NCI-H2227 treated with DMSO at 0.1 percent for 48 hours (cell line): ENCODE measurements around the gene SLC16A7.

ENCODE experiments used
- DNase-seq: peaks from one replicate; lab custom pipeline; 2025; lab: John Stamatoyannopoulos, UW

SLC16A7 gene

DNA sequence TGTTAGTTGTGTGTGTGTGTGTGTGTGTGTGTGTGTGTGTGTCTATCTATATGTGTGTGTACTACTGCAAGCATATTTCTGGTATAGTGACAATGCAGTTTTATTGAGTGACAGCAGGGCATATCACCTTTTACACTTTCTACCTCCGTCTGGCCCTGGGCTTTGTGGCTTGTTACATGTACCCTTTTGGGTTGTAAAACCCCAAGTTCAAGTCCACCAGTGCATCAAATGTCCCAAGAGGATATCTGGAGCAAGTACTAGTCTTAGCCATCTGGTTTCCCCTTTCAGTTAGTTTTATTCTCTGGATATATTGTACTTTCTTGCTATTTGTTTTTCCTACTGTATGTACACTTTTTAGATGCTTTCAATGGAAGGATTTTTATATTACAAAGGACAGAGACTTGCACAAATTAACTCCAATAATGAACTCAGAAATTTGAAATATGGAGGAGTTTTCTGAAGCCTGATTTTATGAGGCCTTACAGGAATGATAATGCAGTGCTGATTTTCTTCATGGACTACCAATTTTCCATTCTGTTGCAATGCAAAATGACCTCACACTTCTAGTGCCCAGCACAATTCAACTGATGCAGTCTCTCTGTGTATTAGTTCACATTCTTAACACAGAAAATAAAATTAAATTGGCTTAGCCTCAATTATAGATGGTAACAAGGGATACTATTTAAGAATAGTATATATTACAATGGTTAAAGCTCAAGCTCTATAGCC lies 29.1 kb downstream of the SLC16A7 start:
- DNase-seq: no peak

DNA sequence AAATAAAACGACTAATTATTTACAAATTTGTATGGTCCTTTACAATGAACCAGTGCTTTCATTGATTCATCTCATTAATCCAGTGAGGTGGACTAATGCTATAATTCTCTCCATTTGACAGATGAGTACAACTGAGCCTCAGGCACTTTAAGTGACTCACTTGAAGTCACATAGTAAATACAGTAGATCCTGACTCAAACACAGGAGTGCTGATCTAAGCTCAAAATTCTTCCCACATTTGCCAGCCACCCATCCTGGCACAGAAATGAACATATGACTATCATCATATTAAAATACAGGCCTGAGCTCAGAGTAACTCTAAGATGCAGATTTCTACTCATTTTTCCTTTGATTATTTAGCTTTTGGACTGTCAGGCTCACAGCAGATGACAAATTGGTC lies 30.6 kb downstream of the SLC16A7 start:
- DNase-seq: no peak

DNA sequence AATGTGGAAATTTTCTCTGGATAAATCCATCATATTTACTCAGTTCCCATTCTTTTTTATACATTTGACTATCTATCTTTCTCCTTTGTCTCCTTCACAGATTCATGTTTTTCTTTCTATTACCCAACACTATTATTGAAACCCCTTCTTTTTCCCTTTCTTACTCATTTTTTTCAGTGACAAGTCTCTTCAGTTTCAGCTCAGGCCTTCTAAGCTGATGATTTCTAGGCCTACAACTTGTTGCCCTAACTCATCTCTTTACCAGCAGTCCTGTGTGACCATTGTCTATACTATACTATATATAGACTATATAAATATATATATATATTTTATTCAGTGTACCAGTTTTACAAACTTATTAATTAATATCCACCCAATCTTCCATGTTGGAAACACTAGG lies 31.8 kb downstream of the SLC16A7 start:
- no peak for DNase-seq

DNA sequence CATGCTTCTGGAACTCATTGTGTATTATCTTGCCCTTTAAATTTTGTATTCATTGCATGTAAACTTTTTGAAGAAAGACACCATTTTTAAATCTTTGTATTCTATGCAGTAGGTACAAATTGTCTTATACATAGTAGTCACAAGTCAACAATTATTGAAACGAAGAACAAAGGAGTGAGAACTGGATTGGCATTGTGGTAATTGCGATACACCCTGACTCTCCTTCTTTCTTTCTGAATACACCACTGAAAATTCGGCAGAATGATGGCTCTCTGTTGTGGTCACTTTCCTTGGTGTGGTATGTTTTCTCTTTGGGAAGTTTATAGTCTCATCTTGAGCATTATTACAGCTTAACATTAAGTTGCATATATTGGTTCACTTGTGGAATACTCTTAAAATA lies 34.1 kb downstream of the SLC16A7 start:
- DNase-seq: no peak

DNA sequence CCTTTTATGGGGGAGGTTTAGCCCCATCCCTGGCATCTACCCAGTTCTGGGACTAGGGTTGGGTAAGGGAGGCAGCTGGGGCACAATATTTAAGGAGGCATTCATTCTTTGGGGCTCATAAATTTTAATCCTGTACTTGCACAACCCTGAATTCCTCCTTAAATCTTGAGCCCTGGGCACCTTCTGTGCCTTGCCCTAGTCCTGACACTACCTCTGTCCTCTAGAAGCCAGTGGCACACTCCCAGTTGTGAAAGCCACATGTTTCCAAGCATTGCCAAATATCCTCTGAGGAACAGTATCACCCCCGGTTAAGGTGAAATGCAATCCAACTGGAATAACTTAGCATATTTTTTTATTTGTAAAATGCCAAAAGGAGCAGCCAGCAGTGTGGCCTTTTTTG lies 36.6 kb downstream of the SLC16A7 start:
- no peak for DNase-seq

DNA sequence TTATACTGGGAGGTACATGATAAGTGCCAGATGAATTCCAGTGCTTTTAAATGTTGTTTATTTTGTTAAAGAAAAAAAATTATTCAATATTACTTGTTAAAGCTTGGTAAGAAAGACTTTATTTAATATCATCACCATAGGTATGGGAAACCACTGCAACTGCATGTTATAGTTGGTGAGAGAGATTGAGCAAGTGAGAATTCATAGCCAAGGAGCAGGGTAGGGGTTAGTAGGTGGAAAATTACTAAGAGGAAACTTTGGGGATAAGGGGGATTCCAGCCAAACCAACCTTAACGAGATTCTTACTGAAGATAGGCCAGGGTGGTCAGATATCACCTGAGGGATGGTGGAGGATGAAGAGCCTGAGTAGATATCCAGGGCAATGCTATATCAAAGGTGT lies 38.4 kb downstream of the SLC16A7 start:
- no peak for DNase-seq

DNA sequence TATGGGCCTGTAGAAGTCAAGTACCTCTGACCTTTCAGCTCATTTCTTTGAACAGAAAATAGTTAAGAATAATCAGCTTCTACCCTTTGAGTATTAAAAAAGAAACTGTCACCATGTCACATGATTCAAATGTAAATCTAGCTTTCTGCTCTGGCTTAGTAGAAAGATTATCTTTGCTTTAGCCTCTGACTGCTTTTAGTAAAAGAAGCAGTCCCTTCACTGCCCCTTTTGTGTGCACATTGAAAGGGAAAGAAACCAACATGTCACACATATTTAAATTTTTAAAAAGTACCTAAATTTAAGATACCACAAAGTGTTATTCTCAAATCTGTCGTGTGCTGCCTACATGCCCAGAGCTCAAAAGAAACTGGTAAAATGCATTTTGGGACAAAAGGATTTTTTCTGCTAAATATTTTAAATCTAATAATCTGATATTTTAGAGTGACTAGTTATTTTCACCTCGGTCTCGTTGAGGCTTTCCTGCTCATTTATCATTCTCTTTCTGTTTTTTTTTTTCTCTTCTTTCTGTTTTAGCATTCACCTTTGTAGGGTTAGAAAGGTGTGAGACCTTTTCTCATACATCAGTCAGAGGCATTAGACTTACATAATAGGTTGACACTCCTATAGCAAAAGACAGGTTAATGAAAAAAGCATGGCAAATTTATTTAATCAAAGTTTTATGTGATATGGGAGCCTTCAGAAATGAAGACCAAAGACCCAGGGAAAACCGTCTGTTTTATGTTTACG lies 41.3 kb downstream of the SLC16A7 start:
- no peak for DNase-seq

DNA sequence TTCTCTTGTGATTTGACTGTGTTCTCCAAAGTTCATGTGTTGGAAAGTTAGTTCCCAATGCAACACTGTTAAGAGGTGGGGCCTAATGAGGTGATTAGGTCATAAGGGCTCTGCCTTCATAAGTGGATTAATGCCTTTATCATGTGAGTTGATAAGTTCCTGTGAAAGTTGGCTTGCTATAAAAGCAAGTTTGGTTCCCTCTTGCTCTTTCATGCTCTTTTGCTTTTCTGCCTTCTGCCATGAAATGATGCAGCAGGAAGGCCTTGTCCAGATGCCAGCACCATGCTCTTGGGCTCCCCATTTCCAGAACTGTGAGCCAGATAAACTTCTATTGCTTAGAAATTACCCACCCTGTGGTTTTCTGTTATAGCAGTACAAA lies 41.9 kb downstream of the SLC16A7 start:
- no peak for DNase-seq

DNA sequence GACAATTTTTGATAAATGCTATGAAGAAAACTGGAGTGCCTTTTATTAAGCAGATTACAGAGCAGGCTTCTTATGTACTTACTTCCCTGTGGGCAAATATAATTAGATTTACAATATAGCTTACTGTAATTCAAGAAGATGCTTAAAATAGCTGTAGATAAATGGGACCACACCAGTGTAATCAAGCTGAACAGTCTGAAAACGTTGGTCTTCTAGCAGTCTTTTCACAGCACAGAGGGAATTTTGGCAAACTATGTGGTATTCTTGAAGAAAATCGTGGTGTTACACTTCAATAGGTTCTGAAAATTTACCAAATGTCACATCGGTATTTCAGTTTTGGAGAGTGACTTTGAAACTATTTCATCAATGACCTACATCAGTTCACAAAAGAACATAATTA lies 47.7 kb downstream of the SLC16A7 start:
- DNase-seq: no peak

DNA sequence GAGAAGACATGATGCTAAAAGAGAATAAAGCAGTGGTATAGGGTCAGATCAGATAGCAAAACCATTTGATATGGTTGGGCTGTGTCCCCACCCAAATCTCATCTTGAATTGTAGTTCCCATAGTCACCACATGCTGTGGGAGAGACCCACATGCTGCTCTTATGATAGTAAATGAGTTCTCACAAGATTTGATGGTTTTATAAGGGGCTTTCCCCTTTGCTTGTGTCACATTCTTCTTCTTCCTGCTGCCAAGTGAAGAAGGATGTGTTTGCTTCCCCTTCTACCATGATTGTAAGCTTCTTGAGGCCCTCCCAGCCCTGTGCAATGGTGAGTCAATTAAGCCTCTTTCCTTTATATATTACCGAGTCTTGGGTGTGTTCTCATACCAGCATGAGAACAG lies 49.4 kb downstream of the SLC16A7 start:
- no peak for DNase-seq

DNA sequence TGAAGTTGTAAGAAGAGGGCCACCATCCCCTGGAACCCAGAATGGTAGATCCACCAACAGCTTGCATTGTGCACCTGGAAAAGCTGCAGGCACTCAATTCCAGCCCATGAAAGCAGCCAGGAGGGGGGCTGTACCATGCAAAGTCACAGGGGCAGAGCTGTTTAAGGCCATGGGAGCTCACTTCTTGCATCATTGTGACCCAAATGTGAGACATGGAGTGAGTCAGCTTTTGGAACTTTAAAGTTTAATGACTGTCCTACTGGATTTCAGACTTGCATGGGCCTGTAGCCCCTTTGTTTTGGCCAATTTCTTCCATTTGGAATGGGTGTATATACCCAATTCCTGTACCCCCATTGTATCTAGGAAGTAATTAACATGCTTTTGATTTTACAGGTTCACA lies 50.8 kb downstream of the SLC16A7 start:
- no peak for DNase-seq

DNA sequence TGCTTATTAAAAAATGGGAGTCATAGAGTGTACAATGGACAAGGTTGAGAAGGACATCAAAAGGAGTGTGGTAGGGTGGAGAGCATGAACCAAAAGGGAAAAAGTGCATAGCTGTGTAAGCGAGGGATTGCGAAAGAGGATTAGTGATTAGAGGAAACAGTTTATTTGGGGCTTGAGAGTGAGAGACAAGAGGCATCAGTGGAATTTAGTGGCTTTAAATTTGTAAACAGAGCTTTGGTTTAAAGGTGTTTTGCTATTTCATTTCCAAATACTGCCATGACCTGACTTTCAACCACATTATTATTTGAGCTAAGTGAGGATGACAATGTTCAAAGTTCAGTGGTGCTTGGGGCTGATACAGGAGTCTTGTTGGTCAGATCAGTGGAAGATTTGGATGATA lies 53.4 kb downstream of the SLC16A7 start:
- no peak for DNase-seq

DNA sequence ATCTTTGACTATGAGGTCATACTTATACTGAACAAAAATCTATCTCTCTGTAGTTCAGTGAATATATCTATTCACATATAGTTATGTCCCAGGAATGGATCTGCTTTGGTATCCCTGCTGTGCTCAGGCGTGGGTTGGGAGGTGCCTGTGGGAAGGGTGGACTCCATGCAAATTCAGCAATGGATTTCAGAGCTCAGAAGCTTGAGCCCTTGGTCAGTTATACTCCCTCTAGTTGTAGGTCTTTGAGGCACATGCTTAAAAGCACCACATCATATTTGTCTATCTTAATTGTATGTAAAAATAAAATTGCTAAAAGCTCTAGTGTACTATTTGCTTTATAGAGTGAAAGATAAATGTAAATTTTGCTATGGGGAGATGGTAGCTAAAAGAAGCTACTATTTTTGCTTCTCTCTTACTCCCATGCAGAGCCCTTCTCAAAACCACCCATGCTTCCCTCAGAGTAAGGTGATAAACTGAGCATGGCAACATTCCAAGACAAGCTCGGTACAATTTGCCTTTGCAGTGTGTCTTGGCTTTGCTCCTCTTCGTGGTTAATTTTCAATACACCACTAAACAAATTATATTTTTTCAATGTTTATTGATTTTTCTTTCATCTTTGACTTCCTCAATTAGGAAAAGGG lies 54.9 kb downstream of the SLC16A7 start:
- DNase-seq: no peak

DNA sequence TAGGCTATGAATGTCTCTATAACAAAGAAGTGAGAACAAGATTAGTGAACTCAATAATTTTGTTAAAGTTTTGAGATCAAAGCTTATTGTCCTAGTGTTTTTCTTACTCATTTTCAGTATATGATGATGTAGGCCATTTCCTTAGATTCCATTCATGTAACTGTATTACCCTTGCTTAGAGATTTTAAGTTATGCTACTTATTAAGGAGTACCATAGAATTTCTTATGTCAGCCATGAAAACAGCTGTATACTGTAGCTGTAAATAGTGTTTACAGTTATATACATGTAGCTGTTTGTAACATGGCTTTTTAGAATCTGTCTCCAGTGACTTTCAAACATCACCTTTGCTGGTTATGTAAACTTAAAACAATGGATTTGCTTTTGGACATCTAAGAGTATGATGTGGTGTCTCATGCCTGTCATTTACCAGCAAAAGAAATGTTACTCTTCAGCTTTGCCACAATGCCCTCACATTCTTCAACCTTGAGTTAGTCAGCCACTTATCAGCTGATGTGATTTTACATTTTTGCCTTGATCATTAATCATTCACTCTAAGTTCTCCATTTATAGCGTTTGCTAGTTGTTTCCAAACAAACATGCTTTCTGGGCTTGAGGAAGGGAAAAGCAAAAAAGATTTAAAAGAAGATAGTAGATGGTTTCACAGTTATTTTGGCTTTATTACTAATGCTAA lies 55.5 kb downstream of the SLC16A7 start:
- DNase-seq: no peak

DNA sequence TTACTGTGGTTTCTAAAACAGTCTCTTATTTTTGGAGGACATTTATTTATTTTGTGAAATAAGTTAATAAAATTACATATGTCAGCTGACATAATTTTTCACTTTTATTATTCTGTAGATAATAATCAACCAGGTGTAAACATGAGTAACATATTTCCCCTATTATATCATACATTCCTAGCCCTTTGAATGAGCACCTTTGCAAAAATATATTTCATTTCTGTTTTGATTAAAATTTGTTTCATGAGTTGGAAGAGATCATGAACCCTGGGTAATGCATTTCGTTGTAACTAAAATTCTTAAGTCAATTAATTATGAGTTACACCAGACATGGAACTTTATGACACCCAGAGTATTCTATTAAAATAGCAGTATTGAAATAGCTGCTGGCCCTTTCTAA lies 56.3 kb downstream of the SLC16A7 start:
- DNase-seq: no peak

DNA sequence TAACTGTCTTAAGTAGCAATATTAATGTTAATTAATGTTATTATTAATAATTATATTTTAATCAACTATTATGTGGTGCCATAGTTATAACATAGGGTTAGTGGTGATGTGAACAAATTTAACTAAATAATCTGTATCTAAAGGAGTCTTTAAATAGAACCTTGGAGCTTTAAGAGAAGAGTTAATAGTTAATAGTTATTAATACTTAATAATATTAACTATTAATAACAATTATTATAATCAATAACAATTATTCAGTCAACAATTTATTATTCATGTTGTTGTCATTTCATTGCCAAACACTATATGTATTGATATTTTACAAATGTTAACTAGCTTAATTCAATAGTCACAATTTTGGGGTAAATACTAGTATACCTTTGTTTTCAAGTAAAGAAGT lies 58.2 kb downstream of the SLC16A7 start:
- DNase-seq: no peak

DNA sequence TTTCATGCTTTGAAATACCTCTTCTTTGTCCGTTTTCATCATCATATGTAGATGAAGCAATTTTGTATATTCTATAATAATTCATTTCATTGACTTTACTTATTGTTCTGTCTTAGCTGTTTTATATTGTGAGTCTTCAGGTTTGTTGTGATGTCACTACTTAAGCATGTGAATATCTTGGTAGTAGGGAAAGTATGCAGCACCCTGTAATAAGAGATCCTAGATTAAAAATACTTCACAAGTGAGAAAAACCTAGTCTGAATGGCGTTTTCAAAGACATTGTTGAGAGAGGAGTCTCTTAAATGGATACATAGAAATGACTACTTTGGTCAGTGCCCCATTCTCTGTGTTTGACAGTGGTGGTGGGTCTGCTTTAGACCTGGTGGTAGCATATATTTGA lies 61.4 kb downstream of the SLC16A7 start:
- DNase-seq: no peak

DNA sequence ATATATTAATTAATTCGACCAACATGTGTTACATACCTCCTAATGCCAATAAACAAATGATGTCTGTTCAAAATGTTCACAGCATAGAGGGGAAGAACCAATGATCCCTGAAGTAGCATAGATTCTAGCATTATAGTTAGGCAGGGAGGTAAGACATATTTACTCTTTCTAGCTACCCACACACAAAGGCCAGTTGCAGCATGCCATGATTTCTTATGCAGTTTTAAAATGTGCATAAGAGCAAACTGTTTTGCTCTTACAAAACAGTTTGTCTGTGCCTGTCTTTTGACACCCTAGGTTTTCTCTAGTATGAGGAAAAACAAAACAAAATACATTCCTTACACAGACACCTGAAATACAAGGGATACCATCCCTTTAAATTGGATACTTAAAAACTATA lies 61.9 kb downstream of the SLC16A7 start:
- DNase-seq: no peak

DNA sequence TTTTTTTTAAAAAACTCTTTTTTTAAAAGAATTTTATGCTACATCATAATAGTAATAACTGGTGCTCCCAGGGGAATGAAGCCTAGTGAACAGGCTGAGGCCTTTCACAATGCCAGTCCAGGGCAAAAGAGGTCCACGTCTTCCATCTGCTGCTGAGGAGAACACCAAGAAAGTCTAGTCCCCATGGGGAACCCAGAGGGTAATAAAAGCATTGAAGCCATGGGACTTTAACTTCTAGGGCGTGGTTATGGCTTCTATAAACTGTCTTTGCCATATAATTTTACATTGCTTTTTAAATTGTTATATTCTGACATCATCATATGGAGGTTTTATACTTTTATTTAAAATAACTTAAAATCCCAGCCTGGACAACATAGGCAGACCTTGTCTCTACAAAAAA lies 64.3 kb downstream of the SLC16A7 start:
- no peak for DNase-seq

DNA sequence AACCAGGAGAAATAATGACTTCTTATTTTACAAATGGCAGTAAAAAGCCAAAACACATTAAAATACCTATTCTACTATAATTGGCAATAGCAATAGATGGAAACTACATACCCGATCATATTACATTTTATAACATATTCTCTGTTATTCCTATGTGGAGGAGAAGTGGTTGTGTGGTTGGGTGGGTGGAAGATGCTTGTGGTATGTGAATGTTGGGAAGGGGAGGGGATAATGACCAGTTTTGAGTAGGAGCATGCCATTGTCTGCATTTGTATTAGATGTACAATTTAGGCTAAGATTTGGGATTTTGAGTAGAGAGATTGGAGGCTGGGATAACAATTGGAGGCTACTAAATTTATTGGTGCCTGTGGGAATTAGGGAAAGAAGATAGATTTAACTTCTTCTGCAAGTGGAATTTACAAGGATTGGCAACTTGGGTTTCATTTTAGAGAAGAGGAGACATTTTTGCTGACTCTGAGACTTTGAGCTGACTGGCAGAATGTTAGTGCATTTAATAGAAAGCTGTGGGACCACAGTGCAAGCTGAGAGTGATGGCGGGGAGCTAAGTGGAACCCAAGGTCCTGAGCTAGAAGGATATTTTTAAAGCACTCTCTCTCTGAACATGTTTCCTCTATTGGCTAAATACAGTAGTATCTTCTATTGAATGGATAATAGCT lies 65.2 kb downstream of the SLC16A7 start:
- no peak for DNase-seq

DNA sequence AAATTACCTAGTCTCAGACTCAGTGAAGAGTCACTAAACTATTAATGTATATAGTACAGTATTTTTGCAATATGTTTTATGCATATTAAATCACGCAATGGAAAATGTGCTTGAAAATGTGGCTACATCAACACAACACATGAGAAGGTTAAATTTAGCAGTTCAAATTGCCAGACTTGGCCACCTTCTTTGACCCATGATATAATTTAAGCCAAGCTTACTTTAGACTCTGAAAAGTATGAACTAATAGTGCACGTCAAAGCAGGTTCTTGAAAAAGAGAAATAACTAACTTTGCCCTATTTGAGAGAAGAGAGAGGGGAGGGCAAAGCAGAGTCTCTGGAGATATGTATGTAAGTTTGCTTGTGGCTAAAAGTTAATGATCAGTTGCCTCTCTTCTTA lies 68.7 kb downstream of the SLC16A7 start:
- no peak for DNase-seq

DNA sequence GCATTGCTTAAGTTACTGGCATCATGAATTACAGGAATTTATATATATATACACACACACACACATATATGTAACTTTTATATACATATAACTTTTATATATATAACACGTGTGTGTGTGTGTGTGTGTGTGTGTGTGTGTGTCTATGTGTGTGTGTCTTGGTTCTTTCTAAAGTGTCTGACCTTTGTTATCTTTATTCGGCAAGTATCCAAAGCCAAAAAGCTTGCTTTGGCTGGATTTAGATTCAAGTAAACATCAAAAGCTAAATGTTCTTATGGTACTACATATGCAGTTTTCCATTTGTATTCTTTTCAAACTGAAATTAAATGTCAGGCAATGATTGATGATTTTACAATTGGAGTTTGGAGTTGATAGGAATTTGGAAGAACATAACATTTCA lies 69.9 kb downstream of the SLC16A7 start:
- DNase-seq: no peak
